Hepatocyte (in vitro differentiated cells): ENCODE measurements around the gene ADAMTS13. TPM values are rescaled to one million over a fixed set of nuclear protein-coding genes. Genes with fewer than 3 reads are reported as not detected.

Experiments
- DNase-seq: peaks from one replicate; pipeline ENCODE4 v3.0.0-alpha.2; 2016; ENCODE audit warnings: low spot score
- H2AFZ ChIP-seq: fragments of 200-600 bp; sonication (generic); 2 replicates; pipeline ENCODE4 v1.6.0; 2016; ENCODE audit warnings: antibody characterized with exemption, mild to moderate bottlenecking
- H3K27ac ChIP-seq: fragments of 200-600 bp; sonication (generic); 2 replicates; pipeline ENCODE4 v1.5.1; 2016; ENCODE audit warnings: mild to moderate bottlenecking
- H3K27me3 ChIP-seq: fragments of 200-600 bp; sonication (generic); 2 replicates; pipeline ENCODE4 v1.6.1; 2016
- H3K36me3 ChIP-seq: fragments of 200-600 bp; sonication (generic); replicated peaks from 2 replicates; pipeline ENCODE4 v1.5.1; 2016; ENCODE audit warnings: low read depth; ENCODE audit not compliant: insufficient read depth
- H3K4me1 ChIP-seq: fragments of 200-600 bp; sonication (generic); 2 replicates; pipeline ENCODE4 v1.5.1; 2016; ENCODE audit warnings: mild to moderate bottlenecking, moderate library complexity; ENCODE audit not compliant: insufficient read depth
- H3K4me2 ChIP-seq: fragments of 200-600 bp; sonication (generic); 2 replicates; pipeline ENCODE4 v1.6.0; 2016
- H3K4me3 ChIP-seq: fragments of 200-600 bp; sonication (generic); 2 replicates; pipeline ENCODE4 v1.5.1; 2016; ENCODE audit warnings: mild to moderate bottlenecking
- H3K79me2 ChIP-seq: fragments of 200-600 bp; sonication (generic); 2 replicates; pipeline ENCODE4 v1.6.0; 2017; ENCODE audit warnings: mild to moderate bottlenecking
- H3K9me2 ChIP-seq: fragments of 200-600 bp; sonication (generic); replicated peaks from 2 replicates; pipeline ENCODE4 v1.6.0; 2017; ENCODE audit warnings: mild to moderate bottlenecking; ENCODE audit not compliant: insufficient read depth
- H3K9me3 ChIP-seq: fragments of 200-600 bp; sonication (generic); 2 replicates; pipeline ENCODE4 v1.5.1; 2016; ENCODE audit warnings: low read depth, mild to moderate bottlenecking
- H4K20me1 ChIP-seq: fragments of 200-600 bp; sonication (generic); 2 replicates; pipeline ENCODE4 v1.6.0; 2016; ENCODE audit warnings: mild to moderate bottlenecking; ENCODE audit not compliant: insufficient read depth, poor library complexity, severe bottlenecking
- EZH2 ChIP-seq: fragments of 200-600 bp; sonication (generic); IDR thresholded peaks from 2 replicates; pipeline ENCODE4 v1.6.1; 2016; ENCODE audit warnings: antibody characterized with exemption, mild to moderate bottlenecking, borderline replicate concordance
- EZH2phosphoT487 ChIP-seq: fragments of 200-600 bp; sonication (generic); IDR thresholded peaks from one replicate; pipeline ENCODE4 v1.6.1; 2018; ENCODE audit warnings: antibody characterized with exemption, mild to moderate bottlenecking, low read depth, moderate library complexity; ENCODE audit not compliant: unreplicated experiment, severe bottlenecking
- WGBS: methylation state at CpG from one replicate; pipeline ENCODE4 v1.1.6; 2016; ENCODE audit warnings: low lambda C conversion rate; ENCODE audit errors: missing lambda C conversion rate; 5-methylcytosine and 5-hydroxymethylcytosine counted together
- polyA plus RNA-seq: library from polyadenylated mRNA; unstranded; fragments of >200 nt; fragmentation: Nextera tagmentation; extraction: Ambion mirVana; gene quantifications from 2 replicates; pipeline ENCODE4 v1.2.1, GENCODE V29; 2016
- total RNA-seq: library from RNA; depleted of rRNA; stranded (reverse); fragments of >200 nt; gene quantifications from 2 replicates; pipeline ENCODE4 v1.2.3, GENCODE V29; 2014
- TF ChIP-seq, protein P1 (sequence below): fragments of 200-600 bp; sonication (generic); IDR thresholded peaks from 2 replicates; pipeline ENCODE4 v1.5.1; 2016; ENCODE audit warnings: antibody characterized with exemption, mild to moderate bottlenecking; ENCODE audit not compliant: poor library complexity

ADAMTS13 gene
- total and polyA plus RNA-seq, 2 experiments from 2014 or later, result 6.5 to 6.8 TPM

DNA sequence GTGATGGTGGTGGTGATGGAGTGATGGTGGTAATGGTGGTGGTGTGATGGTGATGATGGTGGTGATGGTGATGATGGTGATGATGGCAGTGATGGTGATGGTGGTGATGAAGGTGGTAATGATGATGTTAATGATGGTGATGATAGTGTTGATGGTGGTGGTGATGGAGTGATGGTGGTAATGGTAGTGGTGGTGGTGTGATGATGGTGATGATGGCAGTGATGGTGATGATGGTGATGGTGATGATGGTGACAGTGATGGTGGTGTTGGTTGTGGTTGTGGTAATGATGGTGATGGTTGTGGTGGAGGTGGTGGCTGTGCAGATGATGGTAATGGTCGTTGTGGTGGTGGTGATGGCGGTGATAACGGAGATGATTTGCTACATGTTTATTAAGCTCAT lies 38.7 kb upstream of the ADAMTS13 start:
- no peak overlapping the region for H3K4me2 ChIP-seq
- no peaks in the 10 kb centered on the region for H3K9me3 ChIP-seq
- H3K27ac ChIP-seq, result no peak overlapping the region
- no peak overlapping the region for H3K4me3 ChIP-seq
- no peaks in the 10 kb centered on the region for H3K27me3 ChIP-seq
- no peaks in the 10 kb centered on the region for H3K4me1 ChIP-seq
- H2AFZ ChIP-seq, result no peak overlapping the region
- DNase-seq, result no peak
- no peaks in the 10 kb centered on the region for H3K36me3 ChIP-seq
- WGBS, result 96% methylated on average over 3 of the region's 3 CpGs
- H4K20me1 ChIP-seq, result no peaks in the 10 kb centered on the region
- no peak for TF ChIP-seq EZH2
- TF ChIP-seq, protein P1, sequence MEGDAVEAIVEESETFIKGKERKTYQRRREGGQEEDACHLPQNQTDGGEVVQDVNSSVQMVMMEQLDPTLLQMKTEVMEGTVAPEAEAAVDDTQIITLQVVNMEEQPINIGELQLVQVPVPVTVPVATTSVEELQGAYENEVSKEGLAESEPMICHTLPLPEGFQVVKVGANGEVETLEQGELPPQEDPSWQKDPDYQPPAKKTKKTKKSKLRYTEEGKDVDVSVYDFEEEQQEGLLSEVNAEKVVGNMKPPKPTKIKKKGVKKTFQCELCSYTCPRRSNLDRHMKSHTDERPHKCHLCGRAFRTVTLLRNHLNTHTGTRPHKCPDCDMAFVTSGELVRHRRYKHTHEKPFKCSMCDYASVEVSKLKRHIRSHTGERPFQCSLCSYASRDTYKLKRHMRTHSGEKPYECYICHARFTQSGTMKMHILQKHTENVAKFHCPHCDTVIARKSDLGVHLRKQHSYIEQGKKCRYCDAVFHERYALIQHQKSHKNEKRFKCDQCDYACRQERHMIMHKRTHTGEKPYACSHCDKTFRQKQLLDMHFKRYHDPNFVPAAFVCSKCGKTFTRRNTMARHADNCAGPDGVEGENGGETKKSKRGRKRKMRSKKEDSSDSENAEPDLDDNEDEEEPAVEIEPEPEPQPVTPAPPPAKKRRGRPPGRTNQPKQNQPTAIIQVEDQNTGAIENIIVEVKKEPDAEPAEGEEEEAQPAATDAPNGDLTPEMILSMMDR, result no peak
- no peak for TF ChIP-seq EZH2phosphoT487
- no peaks in the 10 kb centered on the region for H3K9me2 ChIP-seq
- H3K79me2 ChIP-seq, result no peaks in the 10 kb centered on the region

DNA sequence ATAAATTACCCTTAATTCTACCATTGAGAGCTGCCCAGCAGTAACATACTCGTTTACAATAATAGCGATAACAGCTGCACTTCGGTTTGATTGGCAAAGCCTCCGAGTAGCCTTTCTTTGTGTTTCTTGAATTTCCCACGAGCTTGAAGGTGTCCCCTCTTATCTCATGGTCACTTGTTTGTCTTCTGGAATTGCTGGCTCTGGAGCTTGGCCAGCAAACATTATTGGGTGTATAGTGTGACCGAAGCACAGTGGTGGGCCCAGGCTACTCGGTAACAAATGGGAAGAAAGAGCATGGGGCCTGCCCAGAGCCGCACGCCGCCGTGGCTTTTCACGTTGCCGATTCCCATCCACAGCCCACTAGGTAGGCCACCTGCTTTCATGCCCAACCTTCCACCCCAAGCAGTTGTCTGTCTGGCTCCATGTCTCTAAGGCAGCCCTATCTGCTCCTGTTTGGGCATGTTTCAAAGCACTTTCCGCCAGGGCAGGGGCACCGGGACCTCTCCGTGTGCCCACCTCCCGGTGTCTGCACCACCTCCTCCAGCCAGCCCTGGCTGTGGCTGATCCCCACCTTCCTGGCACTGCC lies 37.3 kb upstream of the ADAMTS13 start:
- WGBS, result 79% methylated on average over 17 of the region's 17 CpGs
- no peaks in the 10 kb centered on the region for H3K9me2 ChIP-seq
- no peaks in the 10 kb centered on the region for H3K79me2 ChIP-seq
- H4K20me1 ChIP-seq, result no peaks in the 10 kb centered on the region
- no peak for TF ChIP-seq EZH2phosphoT487
- TF ChIP-seq EZH2, result no peak
- TF ChIP-seq, protein P1, result no peak
- H2AFZ ChIP-seq, result no peak overlapping the region
- no peaks in the 10 kb centered on the region for H3K9me3 ChIP-seq
- no peaks in the 10 kb centered on the region for H3K36me3 ChIP-seq
- H3K27me3 ChIP-seq, result no peaks in the 10 kb centered on the region
- no peak overlapping the region for H3K4me3 ChIP-seq
- no peak overlapping the region for H3K4me2 ChIP-seq
- no peaks in the 10 kb centered on the region for H3K4me1 ChIP-seq
- no peak for DNase-seq
- no peak overlapping the region for H3K27ac ChIP-seq

DNA sequence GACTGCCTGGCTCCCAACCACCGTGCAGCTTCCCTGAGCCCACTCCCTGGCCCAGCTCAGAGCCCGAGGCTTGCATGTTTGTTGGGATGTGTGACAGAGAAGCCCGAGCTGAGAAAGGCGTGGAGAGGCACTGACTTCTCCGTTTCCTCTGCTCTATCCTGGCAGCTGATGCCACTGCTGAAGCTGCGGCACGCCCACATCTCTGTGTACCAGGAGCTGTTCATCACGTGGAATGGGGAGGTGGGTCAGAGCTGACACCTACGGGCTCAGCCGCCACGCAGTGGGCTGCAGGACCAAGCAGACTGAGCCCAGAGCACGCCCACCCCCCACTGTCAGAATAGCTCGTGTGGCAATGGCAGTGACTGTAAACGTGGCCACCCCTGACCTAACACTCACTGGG lies 36.7 kb upstream of the ADAMTS13 start:
- Histone ChIP-seq H3K27me3 (no peaks in the 10 kb centered on the region), H3K79me2 (no peaks in the 10 kb centered on the region), H3K4me1 (no peaks in the 10 kb centered on the region), H3K4me3 (no peak overlapping the region), H3K36me3 (no peaks in the 10 kb centered on the region), H3K9me2 (no peaks in the 10 kb centered on the region), H3K4me2 (no peak overlapping the region), H3K27ac (no peak overlapping the region), H2AFZ (no peak overlapping the region), H3K9me3 (no peaks in the 10 kb centered on the region), H4K20me1 (no peaks in the 10 kb centered on the region)
- no peak for DNase-seq
- no peak for TF ChIP-seq EZH2
- 90% methylated on average over 14 of the region's 14 CpGs for WGBS

DNA sequence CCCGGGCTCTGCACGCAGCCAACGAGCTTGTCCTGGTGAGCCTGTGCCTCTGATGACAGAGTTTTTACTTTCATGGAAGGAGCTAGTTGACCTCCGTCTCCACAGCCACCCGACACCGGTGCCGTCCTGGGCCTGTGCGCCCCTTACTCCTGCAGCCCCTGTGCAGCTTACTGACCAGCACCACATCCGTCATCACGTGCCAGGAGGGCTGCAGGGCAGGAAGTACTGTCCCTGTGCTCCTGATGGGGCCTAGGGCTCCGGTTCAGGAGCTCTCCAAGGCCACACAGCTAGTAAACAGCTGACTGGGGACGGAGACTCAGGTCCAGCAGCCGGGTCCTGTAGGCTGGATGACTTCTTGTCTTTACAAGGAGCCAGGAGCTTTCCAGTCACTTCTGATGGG lies 35.8 kb upstream of the ADAMTS13 start:
- Histone ChIP-seq H3K4me1 (no peaks in the 10 kb centered on the region), H3K36me3 (no peaks in the 10 kb centered on the region), H3K9me2 (no peaks in the 10 kb centered on the region), H3K79me2 (no peaks in the 10 kb centered on the region), H3K27me3 (no peaks in the 10 kb centered on the region), H4K20me1 (no peaks in the 10 kb centered on the region), H3K9me3 (no peaks in the 10 kb centered on the region), H2AFZ (no peak overlapping the region), H3K4me2 (no peak overlapping the region), H3K27ac (no peak overlapping the region), H3K4me3 (no peak overlapping the region)
- DNase-seq, result no peak
- WGBS, result 82% methylated on average over 13 of the region's 13 CpGs
- TF ChIP-seq, protein P1, result no peak
- TF ChIP-seq EZH2 (no peak), EZH2phosphoT487 (no peak)
